ENCODE data around the gene GSK3A. TPM values are rescaled to one million over a fixed set of nuclear protein-coding genes. Genes with fewer than 3 reads are reported as not detected.

The GSK3A gene
- total and polyA plus RNA-seq, 9 of the 15 experiments (the other 6 are each of a cell fraction or from before 2014, with no cell fraction given), result 0.62 to 90.7 (median 33.3) TPM

- intact Hi-C loops (cut with micrococcal nuclease), result no loop called here
- CTCF ChIA-PET (ENCODE audit: low intra/inter-chr PET ratio), result no interaction called here
- Histone ChIP-seq H3K9me3 (replicated peaks; ENCODE audit: control insufficient read depth, insufficient read depth, low read depth, low read length) (no peaks in the 10 kb centered on the region), H2AFZ (ENCODE audit: low read depth, low read length) (peak overlapping the region; percentile 64; the same call in 1 of the 2 replicates), H3K27ac (ENCODE audit: extremely low read depth, low read depth, low read length) (peak overlapping the region; percentile 79), H3K27me3 (ENCODE audit: control insufficient read depth in 2 of 2, insufficient read depth in 2 of 2, low read length in 2 of 2) (no peaks in the 10 kb centered on the region; a peak in 1 of 5 replicates), H3K36me3 (ENCODE audit: control insufficient read depth, insufficient read depth, low read length) (peaks cover 13% of the 10 kb centered on the region; the same call in 2 of the 3 replicates), H4K20me1 (replicated peaks; ENCODE audit: control insufficient read depth, insufficient read depth, low read length) (0 out of 2 replicates have a peak, but pooled peaks cover 8% of the 10 kb centered on the region), H3K4me1 (replicated peaks in 1 of 2; ENCODE audit: control insufficient read depth in 2 of 2, insufficient read depth in 2 of 2, low read length in 2 of 2) (peaks cover 49 to 87% of the 10 kb centered on the region in 2 experiments), H3K9me1 (ENCODE audit: control insufficient read depth, insufficient read depth, low read length) (no peaks in the 10 kb centered on the region), H3K79me2 (ENCODE audit: control insufficient read depth, insufficient read depth, low read length) (peaks cover 71% of the 10 kb centered on the region), H3K4me3 (peak overlapping the region; percentile 48; the same call in 1 of the 2 replicates), H3K4me2 (ENCODE audit: insufficient read depth, low read length) (peak overlapping the region; percentile 97), H3K9ac (ENCODE audit: insufficient read depth in 1 of 2, low read depth in 2 of 2, low read length in 2 of 2) (peak overlapping the region; percentile 53 to 93; a peak in 3 of 4 replicates)
- FAIRE-seq (no peak), ATAC-seq (no peak), DNase-seq (ENCODE audit: extremely low read depth in 1 of 4, low spot score in 3 of 4) (peak in 1 of 4 experiments; percentile 32)
- BruUV-seq (replicated peaks), result no TSS peak
- 9% methylated on average over 4 of the region's 4 CpGs for WGBS (ENCODE audit: insufficient coverage, low coverage, missing lambda C conversion rate)
- in situ Hi-C loops (cut with MboI), result no loop called here
- POLR2A ChIA-PET, result interaction anchor here (0.8 to 2.1 kb wide), 5 partner anchors 9 to 145 kb away, joined by 3 to 10 read pairs (median 5); partner anchors contain the start of gene CIC
- TF ChIP-seq KLF13 (tag; IDR thresholded peaks at IDR 0.05; ENCODE audit: borderline replicate concordance, low read depth) (no peak), TBP (optimal IDR thresholded peaks at IDR 0.05; ENCODE audit: low read depth, low read length) (no peak), ARID1B (IDR thresholded peaks at IDR 0.05) (no peak), HNRNPL (IDR thresholded peaks at IDR 0.05; ENCODE audit: low read depth, low read length) (no peak), U2AF1 (optimal IDR thresholded peaks at IDR 0.05; ENCODE audit: low read depth, low read length) (no peak), RBBP5 (IDR thresholded peaks at IDR 0.05; ENCODE audit: borderline replicate concordance, insufficient read depth, low read length, poor library complexity, severe bottlenecking) (no peak), NR1H2 (CRISPR knock-in tag; IDR thresholded peaks at IDR 0.05) (no peak), ZNF764 (CRISPR knock-in tag; IDR thresholded peaks at IDR 0.05; ENCODE audit: low read depth) (no peak), PTBP1 (IDR thresholded peaks at IDR 0.05; ENCODE audit: low read depth, low read length) (no peak), TRIM24 (IDR thresholded peaks at IDR 0.05) (no peak), ARNT (IDR thresholded peaks at IDR 0.05) (no peak), ELK1 (CRISPR knock-in tag; IDR thresholded peaks at IDR 0.05) (no peak), ZNF175 (CRISPR knock-in tag; IDR thresholded peaks at IDR 0.05; ENCODE audit: low read depth) (no peak), ZNF561 (CRISPR knock-in tag; conservative IDR thresholded peaks at IDR 0.05) (no peak), NBN (IDR thresholded peaks at IDR 0.05; ENCODE audit: low read depth) (no peak), L3MBTL2 (IDR thresholded peaks at IDR 0.05) (no peak)
- TF ChIP-seq, protein P1, sequence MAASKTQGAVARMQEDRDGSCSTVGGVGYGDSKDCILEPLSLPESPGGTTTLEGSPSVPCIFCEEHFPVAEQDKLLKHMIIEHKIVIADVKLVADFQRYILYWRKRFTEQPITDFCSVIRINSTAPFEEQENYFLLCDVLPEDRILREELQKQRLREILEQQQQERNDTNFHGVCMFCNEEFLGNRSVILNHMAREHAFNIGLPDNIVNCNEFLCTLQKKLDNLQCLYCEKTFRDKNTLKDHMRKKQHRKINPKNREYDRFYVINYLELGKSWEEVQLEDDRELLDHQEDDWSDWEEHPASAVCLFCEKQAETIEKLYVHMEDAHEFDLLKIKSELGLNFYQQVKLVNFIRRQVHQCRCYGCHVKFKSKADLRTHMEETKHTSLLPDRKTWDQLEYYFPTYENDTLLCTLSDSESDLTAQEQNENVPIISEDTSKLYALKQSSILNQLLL (CRISPR knock-in tag; IDR thresholded peaks at IDR 0.05; ENCODE audit: borderline replicate concordance), result no peak
- TF ChIP-seq, protein P2, sequence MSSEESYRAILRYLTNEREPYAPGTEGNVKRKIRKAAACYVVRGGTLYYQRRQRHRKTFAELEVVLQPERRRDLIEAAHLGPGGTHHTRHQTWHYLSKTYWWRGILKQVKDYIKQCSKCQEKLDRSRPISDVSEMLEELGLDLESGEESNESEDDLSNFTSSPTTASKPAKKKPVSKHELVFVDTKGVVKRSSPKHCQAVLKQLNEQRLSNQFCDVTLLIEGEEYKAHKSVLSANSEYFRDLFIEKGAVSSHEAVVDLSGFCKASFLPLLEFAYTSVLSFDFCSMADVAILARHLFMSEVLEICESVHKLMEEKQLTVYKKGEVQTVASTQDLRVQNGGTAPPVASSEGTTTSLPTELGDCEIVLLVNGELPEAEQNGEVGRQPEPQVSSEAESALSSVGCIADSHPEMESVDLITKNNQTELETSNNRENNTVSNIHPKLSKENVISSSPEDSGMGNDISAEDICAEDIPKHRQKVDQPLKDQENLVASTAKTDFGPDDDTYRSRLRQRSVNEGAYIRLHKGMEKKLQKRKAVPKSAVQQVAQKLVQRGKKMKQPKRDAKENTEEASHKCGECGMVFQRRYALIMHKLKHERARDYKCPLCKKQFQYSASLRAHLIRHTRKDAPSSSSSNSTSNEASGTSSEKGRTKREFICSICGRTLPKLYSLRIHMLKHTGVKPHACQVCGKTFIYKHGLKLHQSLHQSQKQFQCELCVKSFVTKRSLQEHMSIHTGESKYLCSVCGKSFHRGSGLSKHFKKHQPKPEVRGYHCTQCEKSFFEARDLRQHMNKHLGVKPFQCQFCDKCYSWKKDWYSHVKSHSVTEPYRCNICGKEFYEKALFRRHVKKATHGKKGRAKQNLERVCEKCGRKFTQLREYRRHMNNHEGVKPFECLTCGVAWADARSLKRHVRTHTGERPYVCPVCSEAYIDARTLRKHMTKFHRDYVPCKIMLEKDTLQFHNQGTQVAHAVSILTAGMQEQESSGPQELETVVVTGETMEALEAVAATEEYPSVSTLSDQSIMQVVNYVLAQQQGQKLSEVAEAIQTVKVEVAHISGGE (CRISPR knock-in tag; IDR thresholded peaks at IDR 0.05), result no peak
Observed at GRCh38 chr19:42282819-42283187, 40.4 kb upstream of the GSK3A start.
